NCI-H82 treated with DMSO at 0.1 percent for 48 hours (cell line): ENCODE data around the gene CELA2A.
A peak's percentile ranks its signal among the peaks of the same experiment; 100 is the strongest.
"Not testable (repeated sequence)": the region's sequence is repeated elsewhere in the genome, so short reads cannot be mapped to it uniquely, and the experiment has no call there.

Experiments used
- DNase-seq: peaks from one replicate; lab custom pipeline; 2025; ENCODE audit not compliant: unreplicated experiment; lab: John Stamatoyannopoulos, UW

The CELA2A gene

GRCh38 chr1:15424981-15425380, 31.6 kb upstream of the CELA2A start:
- DNase-seq = no peak

GRCh38 chr1:15425521-15425920, 31.0 kb upstream of the CELA2A start:
- no peak for DNase-seq

GRCh38 chr1:15425958-15426357, 30.6 kb upstream of the CELA2A start:
- DNase-seq = no peak

- DNase-seq = no peak
Measured at GRCh38 chr1:15426492-15427279, 29.8 kb upstream of the CELA2A start.

- DNase-seq = no peak
Measured at GRCh38 chr1:15427280-15427666, 29.3 kb upstream of the CELA2A start.

- DNase-seq = not testable (repeated sequence)
Measured at GRCh38 chr1:15428252-15428651, 28.3 kb upstream of the CELA2A start.

GRCh38 chr1:15428815-15429435, 27.6 kb upstream of the CELA2A start:
- DNase-seq = no peak

- no peak for DNase-seq
Measured at GRCh38 chr1:15429701-15430149, 26.8 kb upstream of the CELA2A start.

- DNase-seq = peak; percentile 38
Measured at GRCh38 chr1:15430787-15431570, 25.6 kb upstream of the CELA2A start.

GRCh38 chr1:15431571-15431948, 25.0 kb upstream of the CELA2A start:
- DNase-seq = no peak

- DNase-seq = peak; percentile 83
Measured at GRCh38 chr1:15432324-15432723, 24.2 kb upstream of the CELA2A start.

- no peak for DNase-seq
Measured at GRCh38 chr1:15433471-15433870, 23.1 kb upstream of the CELA2A start.

GRCh38 chr1:15434739-15435138, 21.8 kb upstream of the CELA2A start:
- not testable (repeated sequence) for DNase-seq

- no peak for DNase-seq
Measured at GRCh38 chr1:15435239-15436077, 21.1 kb upstream of the CELA2A start.

- DNase-seq = no peak
Measured at GRCh38 chr1:15436881-15437442, 19.6 kb upstream of the CELA2A start.

GRCh38 chr1:15439325-15439724, 17.2 kb upstream of the CELA2A start:
- DNase-seq = no peak

- DNase-seq = no peak
Measured at GRCh38 chr1:15440357-15440756, 16.2 kb upstream of the CELA2A start.

GRCh38 chr1:15441247-15441646, 15.3 kb upstream of the CELA2A start:
- no peak for DNase-seq

GRCh38 chr1:15442119-15442518, 14.4 kb upstream of the CELA2A start:
- no peak for DNase-seq

GRCh38 chr1:15442759-15443158, 13.8 kb upstream of the CELA2A start:
- no peak for DNase-seq

- no peak for DNase-seq
Measured at GRCh38 chr1:15443281-15443680, 13.3 kb upstream of the CELA2A start.
